OCI-LY1 (cell line): ENCODE data around the gene CPSF6.

ENCODE experiments used
- H2AFZ ChIP-seq: fragments of 200-600 bp; sonication (generic), shearing (Covaris generic); 2 replicates; pipeline ENCODE4 v1.6.0; 2014; ENCODE audit warnings: antibody characterized with exemption, mild to moderate bottlenecking, low read length
- H3F3A ChIP-seq: fragments of 200-600 bp; sonication (generic), shearing (Covaris generic); 2 replicates; pipeline ENCODE4 v1.6.0; 2014; ENCODE audit warnings: mild to moderate bottlenecking, antibody characterized with exemption, low read length, moderate library complexity; ENCODE audit not compliant: insufficient read depth
- H3K27ac ChIP-seq: fragments of 200-600 bp; sonication (generic); 2 replicates; pipeline ENCODE4 v1.5.1; 2014; ENCODE audit warnings: low read length, mixed run types, mild to moderate bottlenecking, low read depth; ENCODE audit not compliant: poor library complexity, severe bottlenecking
- H3K27me3 ChIP-seq: fragments of 200-600 bp; sonication (generic); 2 replicates; pipeline ENCODE4 v1.6.0; 2014; ENCODE audit warnings: antibody characterized with exemption, mild to moderate bottlenecking, low read length, moderate library complexity; ENCODE audit not compliant: insufficient read depth
- H3K36me3 ChIP-seq: fragments of 200-600 bp; sonication (generic); 2 replicates; pipeline ENCODE4 v1.6.1; 2014; ENCODE audit warnings: mild to moderate bottlenecking, antibody characterized with exemption, low read length, moderate library complexity, mixed read lengths; ENCODE audit not compliant: insufficient read depth
- H3K4me1 ChIP-seq: fragments of 200-600 bp; sonication (generic); 2 replicates; pipeline ENCODE4 v1.5.1; 2014; ENCODE audit warnings: mild to moderate bottlenecking, low read length, moderate library complexity; ENCODE audit not compliant: insufficient read depth, severe bottlenecking
- H3K4me2 ChIP-seq: fragments of 200-600 bp; sonication (generic), shearing (Covaris generic); 2 replicates; pipeline ENCODE4 v1.6.1; 2014; ENCODE audit warnings: low read length
- H3K4me3 ChIP-seq: fragments of 200-600 bp; sonication (generic); 2 replicates; pipeline ENCODE4 v1.5.1; 2014; ENCODE audit warnings: low read length, low read depth, mild to moderate bottlenecking, mixed read lengths; ENCODE audit not compliant: poor library complexity, severe bottlenecking
- H3K79me2 ChIP-seq: fragments of 200-600 bp; shearing (Covaris generic); 2 replicates; pipeline ENCODE4 v1.6.1; 2016; ENCODE audit warnings: mixed run types, low read length, mixed read lengths; ENCODE audit not compliant: insufficient read depth
- H3K9ac ChIP-seq: fragments of 200-600 bp; sonication (generic), shearing (Covaris generic); 2 replicates; pipeline ENCODE4 v1.6.1; 2014; ENCODE audit warnings: mild to moderate bottlenecking, low read length, mixed read lengths
- H3K9me2 ChIP-seq: fragments of 200-600 bp; sonication (generic), shearing (Covaris generic); 2 replicates; pipeline ENCODE4 v1.6.1; 2014; ENCODE audit warnings: low read depth, mild to moderate bottlenecking, low read length, mixed read lengths
- H3K9me3 ChIP-seq: fragments of 200-600 bp; shearing (Covaris generic); 2 replicates; pipeline ENCODE4 v1.6.1; 2014; ENCODE audit warnings: low read length, mixed read lengths
- H4K20me1 ChIP-seq: fragments of 200-600 bp; sonication (generic), shearing (Covaris generic); 2 replicates; pipeline ENCODE4 v1.6.0; 2016; ENCODE audit warnings: mild to moderate bottlenecking, low read length; ENCODE audit not compliant: insufficient read depth
- EZH2 ChIP-seq: fragments of 200-600 bp; sonication (generic), shearing (Covaris generic); IDR thresholded peaks from 2 replicates; pipeline ENCODE4 v1.8.0; 2017; ENCODE audit warnings: borderline replicate concordance, mixed run types, mild to moderate bottlenecking, antibody characterized with exemption, low read length, moderate library complexity, mixed read lengths
- TF ChIP-seq, protein P1 (sequence below): fragments of 200-600 bp; sonication (generic), shearing (Covaris generic); IDR thresholded peaks from 2 replicates; pipeline ENCODE4 v1.5.1; 2017; ENCODE audit warnings: mild to moderate bottlenecking, antibody characterized with exemption, low read length, moderate library complexity, mixed read lengths

Gene CPSF6

DNA sequence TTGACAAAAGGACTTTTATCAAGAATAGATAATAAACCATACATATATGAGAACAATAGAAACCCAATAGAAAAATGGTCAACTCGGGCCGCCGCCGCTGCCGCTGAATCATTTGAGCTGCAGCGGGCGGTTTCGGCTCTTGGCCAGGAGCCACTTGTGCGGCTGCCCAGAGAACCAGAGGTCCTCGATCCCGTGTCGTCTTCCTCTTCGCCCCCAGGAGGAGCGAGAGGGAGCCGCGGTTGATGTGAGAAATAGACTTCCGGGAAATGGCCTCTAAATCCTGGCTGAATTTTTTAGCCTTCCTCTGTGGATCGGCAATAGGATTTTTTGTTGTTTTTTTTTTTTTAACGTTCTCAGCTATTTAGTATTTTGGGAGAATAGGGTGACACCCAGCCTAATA, 44.8 kb downstream of the CPSF6 start:
- Histone ChIP-seq H3K4me2 (no peak overlapping the region), H3K27me3 (no peaks in the 10 kb centered on the region), H3K27ac (no peak overlapping the region), H3K36me3 (no peaks in the 10 kb centered on the region), H3K9me3 (no peaks in the 10 kb centered on the region), H4K20me1 (no peaks in the 10 kb centered on the region), H3K9ac (no peak overlapping the region), H3K9me2 (no peaks in the 10 kb centered on the region), H3K4me3 (no peak overlapping the region), H3F3A (no peaks in the 10 kb centered on the region), H2AFZ (no peak overlapping the region), H3K79me2 (no peaks in the 10 kb centered on the region), H3K4me1 (no peaks in the 10 kb centered on the region)
- TF ChIP-seq, protein P1, sequence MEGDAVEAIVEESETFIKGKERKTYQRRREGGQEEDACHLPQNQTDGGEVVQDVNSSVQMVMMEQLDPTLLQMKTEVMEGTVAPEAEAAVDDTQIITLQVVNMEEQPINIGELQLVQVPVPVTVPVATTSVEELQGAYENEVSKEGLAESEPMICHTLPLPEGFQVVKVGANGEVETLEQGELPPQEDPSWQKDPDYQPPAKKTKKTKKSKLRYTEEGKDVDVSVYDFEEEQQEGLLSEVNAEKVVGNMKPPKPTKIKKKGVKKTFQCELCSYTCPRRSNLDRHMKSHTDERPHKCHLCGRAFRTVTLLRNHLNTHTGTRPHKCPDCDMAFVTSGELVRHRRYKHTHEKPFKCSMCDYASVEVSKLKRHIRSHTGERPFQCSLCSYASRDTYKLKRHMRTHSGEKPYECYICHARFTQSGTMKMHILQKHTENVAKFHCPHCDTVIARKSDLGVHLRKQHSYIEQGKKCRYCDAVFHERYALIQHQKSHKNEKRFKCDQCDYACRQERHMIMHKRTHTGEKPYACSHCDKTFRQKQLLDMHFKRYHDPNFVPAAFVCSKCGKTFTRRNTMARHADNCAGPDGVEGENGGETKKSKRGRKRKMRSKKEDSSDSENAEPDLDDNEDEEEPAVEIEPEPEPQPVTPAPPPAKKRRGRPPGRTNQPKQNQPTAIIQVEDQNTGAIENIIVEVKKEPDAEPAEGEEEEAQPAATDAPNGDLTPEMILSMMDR: no peak
- no peak for TF ChIP-seq EZH2

DNA sequence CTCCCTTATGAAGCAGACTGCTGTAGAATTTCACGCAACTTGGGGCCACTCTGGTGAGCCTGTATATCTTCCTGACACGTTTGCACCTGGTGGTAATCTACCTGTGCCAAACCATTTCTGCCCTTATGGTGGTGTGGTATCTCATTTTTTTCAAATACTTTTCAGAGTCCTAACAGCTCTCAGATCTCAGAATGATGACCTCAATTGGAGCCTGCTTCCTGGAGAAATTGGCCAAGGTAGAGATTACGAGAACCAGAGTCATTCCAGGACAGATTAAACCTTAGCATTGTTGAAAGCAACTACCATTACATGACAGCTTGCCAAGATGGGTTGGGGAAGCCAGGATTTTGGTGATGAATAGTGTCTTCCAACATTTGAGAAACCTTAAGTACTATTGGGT, 48.2 kb downstream of the CPSF6 start:
- no peaks in the 10 kb centered on the region for H3K4me1 ChIP-seq

DNA sequence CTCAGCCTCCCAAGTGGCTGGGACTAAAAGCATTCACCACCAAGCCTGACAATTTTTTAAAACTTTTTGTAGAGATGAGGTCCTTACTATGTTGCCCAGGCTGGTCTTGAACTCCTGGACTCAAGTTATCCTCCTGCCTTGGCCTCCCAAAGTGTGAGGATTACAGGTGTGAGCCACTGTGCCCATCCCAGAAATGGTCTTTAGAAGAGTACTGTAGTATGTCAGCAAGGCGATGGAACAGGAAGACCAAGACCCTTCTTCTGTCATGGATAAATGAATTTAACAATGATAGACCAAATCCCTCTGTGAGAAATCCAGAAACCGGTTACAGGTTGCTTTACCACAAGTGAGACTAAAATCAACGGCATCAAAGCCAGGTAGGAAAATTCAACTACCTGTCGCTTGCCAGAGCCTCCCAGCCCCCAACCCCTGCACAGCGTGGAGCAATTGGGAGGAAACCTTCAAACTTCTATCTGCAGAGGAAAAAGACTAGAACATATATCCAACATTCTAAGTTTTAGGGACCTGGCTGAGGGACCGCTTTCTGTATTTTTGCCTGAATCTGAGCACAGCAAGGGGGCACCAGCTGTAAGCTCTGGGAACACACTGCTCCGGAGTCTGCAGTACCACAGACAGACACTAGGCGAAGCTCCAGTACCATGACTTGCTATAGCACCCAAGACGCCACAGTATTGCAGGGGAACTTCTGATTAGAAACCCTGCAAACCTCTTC, 51.3 kb downstream of the CPSF6 start:
- no peaks in the 10 kb centered on the region for H3K9me2 ChIP-seq
- no peak overlapping the region for H3K9ac ChIP-seq
- H3K4me1 ChIP-seq: no peaks in the 10 kb centered on the region
- H3K4me2 ChIP-seq: no peak overlapping the region
- H3K27me3 ChIP-seq: no peaks in the 10 kb centered on the region
- no peaks in the 10 kb centered on the region for H4K20me1 ChIP-seq
- TF ChIP-seq EZH2: no peak
- TF ChIP-seq, protein P1: peak; percentile 99
- no peaks in the 10 kb centered on the region for H3K9me3 ChIP-seq
- H2AFZ ChIP-seq: no peak overlapping the region
- no peaks in the 10 kb centered on the region for H3K79me2 ChIP-seq
- no peaks in the 10 kb centered on the region for H3K36me3 ChIP-seq
- no peak overlapping the region for H3K27ac ChIP-seq
- no peak overlapping the region for H3K4me3 ChIP-seq
- H3F3A ChIP-seq: no peaks in the 10 kb centered on the region

More for the DNA sequence above, 48.2 kb downstream of the CPSF6 start:
- TF ChIP-seq EZH2: no peak
- TF ChIP-seq, protein P1: no peak
- Histone ChIP-seq H3K36me3 (no peaks in the 10 kb centered on the region), H3K4me2 (no peak overlapping the region), H3K27me3 (no peaks in the 10 kb centered on the region), H3K9me3 (no peaks in the 10 kb centered on the region), H2AFZ (no peak overlapping the region), H3K4me3 (no peak overlapping the region), H3K9me2 (no peaks in the 10 kb centered on the region), H3F3A (no peaks in the 10 kb centered on the region), H3K79me2 (no peaks in the 10 kb centered on the region), H3K27ac (no peak overlapping the region), H3K9ac (no peak overlapping the region), H4K20me1 (no peaks in the 10 kb centered on the region)
